Subcutaneous abdominal adipose tissue (tissue), 5 donors: ENCODE data around the gene FGFR2.

Experiments used
- H3K27ac ChIP-seq: one replicate; pipeline ENCODE4 v1.7.0; 2013; ENCODE audit warnings: low read depth, mild to moderate bottlenecking, inconsistent platforms, low read length, moderate library complexity
- H3K27me3 ChIP-seq, 5 donors: one replicate each; pipeline ENCODE4 v1.7.0; 2013; ENCODE audit warnings: low read length in 5 of 5, inconsistent platforms in 1 of 5; ENCODE audit not compliant: control insufficient read depth in 5 of 5, insufficient read depth in 4 of 5
- H3K36me3 ChIP-seq, 5 donors: one replicate each; pipeline ENCODE4 v1.7.0; 2013; ENCODE audit warnings: low read length in 5 of 5; ENCODE audit not compliant: control insufficient read depth in 5 of 5, insufficient read depth in 5 of 5
- H3K4me1 ChIP-seq, 5 donors: one replicate each; pipeline ENCODE4 v1.7.0; 2013; ENCODE audit warnings: low read length in 5 of 5, mild to moderate bottlenecking in 3 of 5, moderate library complexity in 1 of 5; ENCODE audit not compliant: control insufficient read depth in 5 of 5, insufficient read depth in 5 of 5
- H3K4me3 ChIP-seq, 5 donors: one replicate each; pipeline ENCODE4 v1.7.0; 2013; ENCODE audit warnings: low read length in 5 of 5, low read depth in 1 of 5
- H3K9ac ChIP-seq, 5 donors: one replicate each; pipeline ENCODE4 v1.7.0; 2013; ENCODE audit warnings: low read length in 5 of 5, mild to moderate bottlenecking in 4 of 5, moderate library complexity in 3 of 5
- H3K9me3 ChIP-seq, 5 donors: one replicate each; pipeline ENCODE4 v1.7.0; 2013; ENCODE audit warnings: low read length in 5 of 5; ENCODE audit not compliant: control insufficient read depth in 5 of 5
- donor health status: healthy.
- donor health status: healthy.
- donor health status: healthy.
- donor health status: healthy.
- donor health status: healthy.

FGFR2 gene

GRCh38 chr10:121484401-121484800 is 113.8 kb downstream of the FGFR2 start:
- Histone ChIP-seq H3K9ac (no peak overlapping the region), H3K9me3 (no peaks in the 10 kb centered on the region), H3K36me3 (peaks cover 0 to 17% (median 0%) of the 10 kb centered on the region in 5 donors), H3K27ac (no peak overlapping the region), H3K4me3 (no peak overlapping the region), H3K27me3 (no peaks in the 10 kb centered on the region), H3K4me1 (no peaks in the 10 kb centered on the region)

- Histone ChIP-seq H3K9ac (no peak overlapping the region), H3K4me1 (no peaks in the 10 kb centered on the region), H3K27ac (no peak overlapping the region), H3K9me3 (no peaks in the 10 kb centered on the region), H3K27me3 (no peaks in the 10 kb centered on the region), H3K36me3 (peaks cover 0 to 14% (median 0%) of the 10 kb centered on the region in 5 donors), H3K4me3 (no peak overlapping the region)
Measured at GRCh38 chr10:121481180-121481579, 117.1 kb downstream of the FGFR2 start.

GRCh38 chr10:121478556-121478955 is 119.7 kb downstream of the FGFR2 start:
- Histone ChIP-seq H3K4me3 (no peak overlapping the region), H3K27me3 (no peaks in the 10 kb centered on the region), H3K9ac (no peak overlapping the region), H3K36me3 (peaks cover 0 to 6% (median 0%) of the 10 kb centered on the region in 5 donors), H3K27ac (no peak overlapping the region), H3K9me3 (no peaks in the 10 kb centered on the region), H3K4me1 (no peaks in the 10 kb centered on the region)

GRCh38 chr10:121469797-121470606 is 128.2 kb downstream of the FGFR2 start:
- H3K4me1 ChIP-seq, result no peaks in the 10 kb centered on the region
- H3K36me3 ChIP-seq, result no peaks in the 10 kb centered on the region
- no peak overlapping the region for H3K27ac ChIP-seq
- no peaks in the 10 kb centered on the region for H3K9me3 ChIP-seq
- no peak overlapping the region for H3K4me3 ChIP-seq
- H3K9ac ChIP-seq, result no peak overlapping the region
- H3K27me3 ChIP-seq, result peaks cover 0 to 5% (median 0%) of the 10 kb centered on the region in 5 donors

GRCh38 chr10:121468726-121469125 is 129.5 kb downstream of the FGFR2 start:
- H3K27me3 ChIP-seq, result peaks cover 0 to 5% (median 0%) of the 10 kb centered on the region in 5 donors
- no peak overlapping the region for H3K9ac ChIP-seq
- H3K4me1 ChIP-seq, result no peaks in the 10 kb centered on the region
- H3K27ac ChIP-seq, result no peak overlapping the region
- no peak overlapping the region for H3K4me3 ChIP-seq
- no peaks in the 10 kb centered on the region for H3K9me3 ChIP-seq
- H3K36me3 ChIP-seq, result no peaks in the 10 kb centered on the region

GRCh38 chr10:121466424-121466823 is 131.8 kb downstream of the FGFR2 start:
- Histone ChIP-seq H3K4me3 (no peak overlapping the region), H3K4me1 (no peaks in the 10 kb centered on the region), H3K27ac (no peak overlapping the region), H3K27me3 (peaks cover 0 to 2% (median 0%) of the 10 kb centered on the region in 5 donors), H3K9ac (no peak overlapping the region), H3K9me3 (no peaks in the 10 kb centered on the region), H3K36me3 (no peaks in the 10 kb centered on the region)

- H3K4me3 ChIP-seq, result no peak overlapping the region
- no peak overlapping the region for H3K9ac ChIP-seq
- H3K27ac ChIP-seq, result no peak overlapping the region
- H3K9me3 ChIP-seq, result no peaks in the 10 kb centered on the region
- no peaks in the 10 kb centered on the region for H3K36me3 ChIP-seq
- H3K27me3 ChIP-seq, result peaks cover 0 to 2% (median 0%) of the 10 kb centered on the region in 5 donors
- H3K4me1 ChIP-seq, result no peaks in the 10 kb centered on the region
Measured at GRCh38 chr10:121465215-121465614, 133.0 kb downstream of the FGFR2 start.

GRCh38 chr10:121464517-121464916 is 133.7 kb downstream of the FGFR2 start:
- H3K4me3 ChIP-seq, result no peak overlapping the region
- H3K27ac ChIP-seq, result no peak overlapping the region
- H3K27me3 ChIP-seq, result no peaks in the 10 kb centered on the region
- no peak overlapping the region for H3K9ac ChIP-seq
- no peaks in the 10 kb centered on the region for H3K4me1 ChIP-seq
- no peaks in the 10 kb centered on the region for H3K36me3 ChIP-seq
- no peaks in the 10 kb centered on the region for H3K9me3 ChIP-seq

- no peak overlapping the region for H3K9ac ChIP-seq
- no peaks in the 10 kb centered on the region for H3K27me3 ChIP-seq
- no peak overlapping the region for H3K27ac ChIP-seq
- H3K4me1 ChIP-seq, result no peaks in the 10 kb centered on the region
- H3K4me3 ChIP-seq, result no peak overlapping the region
- no peaks in the 10 kb centered on the region for H3K36me3 ChIP-seq
- no peaks in the 10 kb centered on the region for H3K9me3 ChIP-seq
Measured at GRCh38 chr10:121462955-121463354, 135.3 kb downstream of the FGFR2 start.

- Histone ChIP-seq H3K9ac (no peak overlapping the region), H3K27me3 (no peaks in the 10 kb centered on the region), H3K4me1 (no peaks in the 10 kb centered on the region), H3K9me3 (no peaks in the 10 kb centered on the region), H3K36me3 (no peaks in the 10 kb centered on the region), H3K27ac (no peak overlapping the region), H3K4me3 (no peak overlapping the region)
Measured at GRCh38 chr10:121462281-121462680, 136.0 kb downstream of the FGFR2 start.
